Activated T-helper 17 cell treated with anti-CD3 and anti-CD28 coated beads, Interleukin-2, amount 50 U/mL, for 72 hours (primary cell): Measurements from ENCODE around the gene THSD7B. TPM values are rescaled to one million over a fixed set of nuclear protein-coding genes. Genes with fewer than 3 reads are reported as not detected.
"Not testable (repeated sequence)": the region's sequence is repeated elsewhere in the genome, so short reads cannot be mapped to it uniquely, and the experiment has no call there.

ENCODE experiments used
- ATAC-seq: fragments of 150-1000 bp; cut with Tn5 transposase; replicated peaks from 2 replicates; pipeline ENCODE4 v1.10.0; 2021; ENCODE audit warnings: mild to moderate bottlenecking, moderate library complexity
- H3K27ac Mint-ChIP-seq: one replicate; pipeline ENCODE4 v1.8.0; 2022; ENCODE audit warnings: mixed read lengths
- H3K27me3 Mint-ChIP-seq: one replicate; pipeline ENCODE4 v1.8.0; 2022; ENCODE audit warnings: mixed read lengths
- H3K36me3 Mint-ChIP-seq: one replicate; pipeline ENCODE4 v1.8.0; 2022; ENCODE audit warnings: low read depth, mild to moderate bottlenecking, mixed read lengths
- H3K4me1 Mint-ChIP-seq: one replicate; pipeline ENCODE4 v1.8.0; 2022; ENCODE audit warnings: mixed read lengths
- H3K4me3 Mint-ChIP-seq: one replicate; pipeline ENCODE4 v1.8.0; 2022; ENCODE audit warnings: mild to moderate bottlenecking, mixed read lengths
- H3K9me3 Mint-ChIP-seq: one replicate; pipeline ENCODE4 v1.8.0; 2022; ENCODE audit warnings: mixed read lengths
- total RNA-seq, 2 donors: library from RNA; stranded (reverse); gene quantifications; one replicate each; pipeline ENCODE4 v1.2.3, GENCODE V29; 2022

The THSD7B gene, protein sequence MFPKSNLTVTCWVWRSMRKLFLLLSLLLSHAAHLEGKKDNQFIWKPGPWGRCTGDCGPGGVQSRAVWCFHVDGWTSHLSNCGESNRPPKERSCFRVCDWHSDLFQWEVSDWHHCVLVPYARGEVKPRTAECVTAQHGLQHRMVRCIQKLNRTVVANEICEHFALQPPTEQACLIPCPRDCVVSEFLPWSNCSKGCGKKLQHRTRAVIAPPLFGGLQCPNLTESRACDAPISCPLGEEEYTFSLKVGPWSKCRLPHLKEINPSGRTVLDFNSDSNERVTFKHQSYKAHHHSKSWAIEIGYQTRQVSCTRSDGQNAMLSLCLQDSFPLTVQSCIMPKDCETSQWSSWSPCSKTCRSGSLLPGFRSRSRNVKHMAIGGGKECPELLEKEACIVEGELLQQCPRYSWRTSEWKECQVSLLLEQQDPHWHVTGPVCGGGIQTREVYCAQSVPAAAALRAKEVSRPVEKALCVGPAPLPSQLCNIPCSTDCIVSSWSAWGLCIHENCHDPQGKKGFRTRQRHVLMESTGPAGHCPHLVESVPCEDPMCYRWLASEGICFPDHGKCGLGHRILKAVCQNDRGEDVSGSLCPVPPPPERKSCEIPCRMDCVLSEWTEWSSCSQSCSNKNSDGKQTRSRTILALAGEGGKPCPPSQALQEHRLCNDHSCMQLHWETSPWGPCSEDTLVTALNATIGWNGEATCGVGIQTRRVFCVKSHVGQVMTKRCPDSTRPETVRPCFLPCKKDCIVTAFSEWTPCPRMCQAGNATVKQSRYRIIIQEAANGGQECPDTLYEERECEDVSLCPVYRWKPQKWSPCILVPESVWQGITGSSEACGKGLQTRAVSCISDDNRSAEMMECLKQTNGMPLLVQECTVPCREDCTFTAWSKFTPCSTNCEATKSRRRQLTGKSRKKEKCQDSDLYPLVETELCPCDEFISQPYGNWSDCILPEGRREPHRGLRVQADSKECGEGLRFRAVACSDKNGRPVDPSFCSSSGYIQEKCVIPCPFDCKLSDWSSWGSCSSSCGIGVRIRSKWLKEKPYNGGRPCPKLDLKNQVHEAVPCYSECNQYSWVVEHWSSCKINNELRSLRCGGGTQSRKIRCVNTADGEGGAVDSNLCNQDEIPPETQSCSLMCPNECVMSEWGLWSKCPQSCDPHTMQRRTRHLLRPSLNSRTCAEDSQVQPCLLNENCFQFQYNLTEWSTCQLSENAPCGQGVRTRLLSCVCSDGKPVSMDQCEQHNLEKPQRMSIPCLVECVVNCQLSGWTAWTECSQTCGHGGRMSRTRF (N-terminal part only)
- total RNA-seq: under 1 TPM in 1 of 2 donors, not detected in 1; 0.05 TPM

- no peak for ATAC-seq
- Mint-ChIP-seq H3K27ac (no peak within 1 kb of the TSS), H3K27me3 (peaks cover 43% of the 10 kb centered on the region), H3K9me3 (no peaks in the 10 kb centered on the region), H3K4me3 (no peak within 1 kb of the TSS), H3K36me3 (no peaks in the 10 kb centered on the region), H3K4me1 (peaks cover 4% of the 10 kb centered on the region)
These were observed at the start of gene THSD7B for GRCh38 chr2:136765256-136766072. THSD7B (plus strand) TSS chr2:136765545; CDS start chr2:136882179, 116,634 bp downstream.

- Mint-ChIP-seq H3K36me3 (no peaks in the 10 kb centered on the region), H3K27me3 (peaks cover 2% of the 10 kb centered on the region), H3K27ac (no peak overlapping the region), H3K4me3 (no peak overlapping the region), H3K4me1 (no peaks in the 10 kb centered on the region), H3K9me3 (no peaks in the 10 kb centered on the region)
- ATAC-seq: no peak
These were observed 47.1 kb upstream of the THSD7B start for GRCh38 chr2:136718273-136718672.

DNA sequence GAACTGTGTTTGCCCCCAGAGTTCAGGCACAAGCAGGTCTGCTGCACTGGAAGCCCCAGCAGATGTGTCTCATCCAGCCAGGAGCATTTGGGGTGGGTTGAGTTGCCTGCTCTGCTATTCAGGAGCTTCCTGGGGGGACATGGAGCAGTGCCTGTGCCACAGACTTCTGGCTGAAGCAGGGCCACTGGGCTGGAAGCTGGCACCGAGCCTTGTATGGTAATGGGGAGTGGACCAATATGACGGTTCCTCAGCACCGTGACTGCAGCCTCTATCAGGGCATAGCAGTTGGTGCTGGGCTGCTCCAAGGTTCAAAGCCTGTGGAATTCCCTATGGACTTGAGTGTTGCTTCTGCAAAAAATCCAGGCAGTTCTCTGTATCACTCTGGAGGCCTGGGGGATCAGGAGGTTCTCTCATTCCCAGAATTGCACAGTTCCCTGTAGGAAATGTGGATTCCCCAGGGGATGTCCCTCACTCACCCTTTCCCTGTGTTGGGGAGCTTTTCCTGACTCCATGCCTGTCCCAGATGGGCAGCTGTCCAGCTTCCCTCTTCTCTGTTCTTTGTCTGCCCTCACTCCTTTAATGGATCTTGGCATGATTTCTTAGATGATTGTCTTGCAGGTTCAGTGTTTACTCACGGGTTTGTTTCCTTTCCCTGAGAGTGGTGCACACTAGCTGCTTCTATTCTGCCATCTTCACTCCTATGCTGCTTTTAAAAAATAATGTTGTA is 37.2 kb upstream of the THSD7B start:
- peaks cover 6% of the 10 kb centered on the region for H3K27me3 Mint-ChIP-seq
- no peak for ATAC-seq
- H3K9me3 Mint-ChIP-seq: peaks cover 3% of the 10 kb centered on the region
- H3K4me1 Mint-ChIP-seq: no peaks in the 10 kb centered on the region
- H3K27ac Mint-ChIP-seq: no peak overlapping the region
- H3K36me3 Mint-ChIP-seq: no peaks in the 10 kb centered on the region
- H3K4me3 Mint-ChIP-seq: no peak overlapping the region

DNA sequence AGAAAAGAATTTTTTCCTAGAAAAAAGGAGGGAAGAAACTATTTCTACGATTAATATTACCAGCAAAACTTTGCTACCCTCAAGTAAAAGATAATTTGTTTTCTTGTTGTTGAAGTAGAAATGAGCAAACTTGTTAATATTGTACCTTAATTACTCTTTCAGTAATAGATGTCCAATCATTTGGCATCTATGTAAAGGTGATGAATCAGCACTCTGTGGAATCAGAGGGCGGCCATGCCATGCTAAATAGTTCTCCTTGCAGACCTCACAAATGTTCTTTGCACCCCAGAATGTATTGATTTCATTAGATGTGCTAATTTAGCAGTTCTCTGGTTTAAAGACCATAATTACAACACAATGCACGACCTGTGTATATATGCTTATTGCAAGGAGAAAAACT is 29.1 kb upstream of the THSD7B start:
- no peak for ATAC-seq
- Mint-ChIP-seq H3K4me3 (no peak overlapping the region), H3K36me3 (no peaks in the 10 kb centered on the region), H3K4me1 (no peaks in the 10 kb centered on the region), H3K27ac (no peak overlapping the region), H3K27me3 (peaks cover 11% of the 10 kb centered on the region), H3K9me3 (peaks cover 4% of the 10 kb centered on the region)

DNA sequence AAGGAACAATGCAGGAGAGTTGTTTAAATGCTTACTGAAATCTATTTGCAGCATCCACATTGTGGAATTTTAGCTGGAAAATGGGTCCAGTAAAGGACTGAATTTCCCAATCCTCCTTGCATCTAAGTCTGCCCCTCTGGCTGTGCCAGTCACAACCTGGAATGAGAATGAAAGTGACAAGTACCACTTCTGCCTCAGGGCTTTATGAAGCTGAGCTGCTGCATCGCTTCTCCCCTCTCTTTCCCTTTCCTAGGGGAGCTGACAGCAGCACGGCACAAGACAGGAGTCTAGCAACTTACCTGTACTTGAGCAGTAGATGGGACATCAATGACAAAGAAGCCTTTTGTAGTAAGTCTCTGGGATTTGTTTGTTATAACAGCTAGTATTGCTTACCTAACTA is 27.3 kb upstream of the THSD7B start:
- Mint-ChIP-seq H3K9me3 (peaks cover 2% of the 10 kb centered on the region), H3K4me1 (no peaks in the 10 kb centered on the region), H3K36me3 (no peaks in the 10 kb centered on the region), H3K27me3 (peaks cover 8% of the 10 kb centered on the region), H3K4me3 (no peak overlapping the region), H3K27ac (no peak overlapping the region)
- ATAC-seq: no peak

DNA sequence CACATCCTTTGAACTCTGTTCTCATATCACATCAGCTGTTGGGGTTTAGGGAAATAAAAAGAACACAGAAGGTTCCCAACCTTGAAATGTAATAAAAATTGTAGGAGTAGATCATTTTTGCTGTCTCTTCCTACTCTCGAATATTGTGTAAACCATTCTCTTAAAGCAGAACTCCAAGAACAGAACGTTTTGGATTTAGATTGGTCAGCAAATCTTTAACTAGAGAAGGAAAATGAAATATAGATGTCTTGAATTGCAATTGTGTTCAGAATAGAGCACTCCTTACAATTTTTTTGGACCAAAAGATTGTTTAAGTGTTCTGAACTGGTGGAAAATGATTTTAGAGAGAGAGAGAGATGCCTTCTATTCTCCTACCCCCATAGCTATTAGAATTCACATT is 23.9 kb upstream of the THSD7B start:
- no peaks in the 10 kb centered on the region for H3K36me3 Mint-ChIP-seq

DNA sequence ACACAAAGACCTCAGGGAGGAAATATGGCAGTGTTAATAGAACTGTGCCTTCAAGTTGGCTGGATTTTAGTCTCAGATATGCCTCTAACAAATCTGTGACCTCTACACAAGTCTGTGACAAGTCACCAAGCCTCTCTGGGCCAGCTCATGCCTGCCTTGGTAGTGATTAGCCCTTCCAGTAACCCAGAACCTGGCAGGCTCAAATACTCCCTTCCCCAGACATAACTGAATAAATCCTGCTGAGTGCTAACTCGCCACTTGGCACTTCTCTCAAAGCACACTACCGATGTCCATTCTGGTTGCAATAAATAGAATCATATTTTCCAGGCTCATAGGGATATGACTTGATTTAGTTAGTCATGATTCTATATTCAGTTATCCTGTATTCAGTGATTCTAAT is 15.3 kb upstream of the THSD7B start:
- no peak for ATAC-seq
- H3K4me3 Mint-ChIP-seq: no peak overlapping the region
- H3K4me1 Mint-ChIP-seq: no peaks in the 10 kb centered on the region
- no peak overlapping the region for H3K27ac Mint-ChIP-seq
- H3K36me3 Mint-ChIP-seq: no peaks in the 10 kb centered on the region
- H3K27me3 Mint-ChIP-seq: peaks cover 15% of the 10 kb centered on the region
- no peaks in the 10 kb centered on the region for H3K9me3 Mint-ChIP-seq

More for the DNA sequence above, 23.9 kb upstream of the THSD7B start:
- Mint-ChIP-seq H3K27me3 (peaks cover 18% of the 10 kb centered on the region), H3K9me3 (no peaks in the 10 kb centered on the region), H3K4me1 (no peaks in the 10 kb centered on the region), H3K4me3 (no peak overlapping the region), H3K27ac (no peak overlapping the region)
- ATAC-seq: no peak

- no peak overlapping the region for H3K4me3 Mint-ChIP-seq
- no peak overlapping the region for H3K27ac Mint-ChIP-seq
- peaks cover 12% of the 10 kb centered on the region for H3K27me3 Mint-ChIP-seq
- H3K4me1 Mint-ChIP-seq: no peaks in the 10 kb centered on the region
- H3K36me3 Mint-ChIP-seq: no peaks in the 10 kb centered on the region
- H3K9me3 Mint-ChIP-seq: no peaks in the 10 kb centered on the region
- no peak for ATAC-seq
These were observed 13.9 kb upstream of the THSD7B start for GRCh38 chr2:136751406-136751805.

GRCh38 chr2:136758504-136758903 is 6.8 kb upstream of the THSD7B start:
- H3K4me3 Mint-ChIP-seq, H3K9me3 Mint-ChIP-seq, H3K27ac Mint-ChIP-seq, H3K36me3 Mint-ChIP-seq, ATAC-seq, H3K4me1 Mint-ChIP-seq: not testable (repeated sequence)
- peaks cover 29% of the 10 kb centered on the region for H3K27me3 Mint-ChIP-seq

- Mint-ChIP-seq H3K9me3 (no peaks in the 10 kb centered on the region), H3K4me3 (no peak overlapping the region), H3K27ac (no peak overlapping the region), H3K27me3 (peaks cover 49% of the 10 kb centered on the region), H3K4me1 (peaks cover 4% of the 10 kb centered on the region), H3K36me3 (no peaks in the 10 kb centered on the region)
- ATAC-seq: no peak
These were observed 691 bp upstream of the THSD7B start for GRCh38 chr2:136764452-136765255.

- H3K4me3 Mint-ChIP-seq: no peak overlapping the region
- peaks cover 4% of the 10 kb centered on the region for H3K4me1 Mint-ChIP-seq
- H3K27ac Mint-ChIP-seq: no peak overlapping the region
- no peaks in the 10 kb centered on the region for H3K9me3 Mint-ChIP-seq
- no peak for ATAC-seq
- H3K36me3 Mint-ChIP-seq: no peaks in the 10 kb centered on the region
- peaks cover 40% of the 10 kb centered on the region for H3K27me3 Mint-ChIP-seq
These were observed 694 bp downstream of the THSD7B start for GRCh38 chr2:136766073-136766404.

- Mint-ChIP-seq H3K4me3 (no peak overlapping the region), H3K4me1 (peaks cover 4% of the 10 kb centered on the region), H3K27me3 (peaks cover 36% of the 10 kb centered on the region), H3K9me3 (no peaks in the 10 kb centered on the region), H3K36me3 (no peaks in the 10 kb centered on the region), H3K27ac (no peak overlapping the region)
- no peak for ATAC-seq
These were observed 1.7 kb downstream of the THSD7B start for GRCh38 chr2:136767030-136767429.

GRCh38 chr2:136769871-136770270 is 4.5 kb downstream of the THSD7B start:
- Mint-ChIP-seq H3K4me1 (no peaks in the 10 kb centered on the region), H3K9me3 (no peaks in the 10 kb centered on the region), H3K27ac (no peak overlapping the region), H3K4me3 (no peak overlapping the region), H3K27me3 (peaks cover 16% of the 10 kb centered on the region), H3K36me3 (no peaks in the 10 kb centered on the region)
- no peak for ATAC-seq
